ENCODE data around the gene TPSAB1. TPM values are rescaled to one million over a fixed set of nuclear protein-coding genes. Genes with fewer than 3 reads are reported as not detected.

The TPSAB1 gene
- total RNA-seq, 2 donors from 2014 or later: 17.7 to 33.6 TPM

- intact Hi-C loops (cut with DNase I): loop anchor here (10.0 kb wide), 1 partner anchor 550 kb away; no protein-coding TSS in a partner anchor
- no peak for DNase-seq (ENCODE audit: low spot score)
- no peak overlapping the region for H3K4me3 ChIP-seq
- TF ChIP-seq POLR2A (IDR thresholded peaks at IDR 0.05) (no peak), CTCF (IDR thresholded peaks at IDR 0.05) (no peak), POLR2AphosphoS5 (IDR thresholded peaks at IDR 0.05) (no peak)
- H3K27me3 ChIP-seq (replicated peaks; ENCODE audit: insufficient read depth): no peaks in the 10 kb centered on the region
- no peaks in the 10 kb centered on the region for H3K9me3 ChIP-seq
- no peak overlapping the region for H3K27ac ChIP-seq
- H3K36me3 ChIP-seq: no peaks in the 10 kb centered on the region
- H3K4me1 ChIP-seq (replicated peaks): no peaks in the 10 kb centered on the region
- WGBS: 88% methylated on average over 16 of the region's 16 CpGs
These were observed 25.8 kb upstream of the TPSAB1 start for GRCh38 chr16:1214719-1215118.

DNA sequence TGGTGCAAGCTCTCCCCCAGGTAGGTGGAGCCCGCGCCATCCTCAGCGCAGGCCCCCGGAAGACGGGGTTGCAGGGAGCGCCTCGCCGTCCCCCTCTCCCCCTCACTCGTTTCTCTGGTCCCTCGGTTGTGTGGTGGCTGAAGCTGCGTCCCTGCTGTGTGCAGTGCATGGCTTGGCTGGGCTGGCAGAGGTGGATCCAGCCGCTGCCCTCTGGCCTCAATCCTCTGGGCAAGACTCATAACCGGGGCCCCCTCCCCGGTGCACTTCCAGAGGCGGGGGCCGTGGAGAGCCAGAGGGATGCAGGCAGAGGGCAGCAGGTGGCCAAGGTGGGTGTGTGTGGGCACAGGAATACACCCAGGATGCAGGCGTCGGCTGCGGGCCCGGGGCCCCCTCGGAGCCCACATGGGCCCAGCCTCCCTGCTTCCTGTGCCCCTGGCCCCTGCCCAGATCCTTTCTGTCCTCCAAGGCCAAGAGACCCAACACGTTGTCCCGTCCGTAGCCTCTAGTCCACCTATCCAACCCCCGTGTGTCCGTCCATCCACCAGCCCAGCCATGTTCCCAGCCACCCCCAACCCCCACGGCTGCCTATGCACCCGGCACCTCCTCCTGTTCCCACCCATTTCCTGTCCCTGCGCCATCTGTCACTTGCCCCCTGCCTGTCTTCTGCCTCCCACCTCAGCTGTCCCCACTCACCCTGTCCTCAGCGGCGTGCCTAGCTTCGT, 24.8 kb upstream of the TPSAB1 start:
- Histone ChIP-seq H3K4me3 (no peak overlapping the region), H3K27me3 (replicated peaks; ENCODE audit: insufficient read depth) (no peaks in the 10 kb centered on the region), H3K9me3 (no peaks in the 10 kb centered on the region), H3K36me3 (no peaks in the 10 kb centered on the region), H3K27ac (no peak overlapping the region), H3K4me1 (replicated peaks) (no peaks in the 10 kb centered on the region)
- intact Hi-C loops (cut with DNase I): loop anchor here (10.0 kb wide), 1 partner anchor 549 kb away; no protein-coding TSS in a partner anchor
- no peak for DNase-seq (ENCODE audit: low spot score)
- 81% methylated on average over 32 of the region's 32 CpGs for WGBS
- TF ChIP-seq CTCF (IDR thresholded peaks at IDR 0.05): no peak
- no peak for TF ChIP-seq POLR2A (IDR thresholded peaks at IDR 0.05)
- no peak for TF ChIP-seq POLR2AphosphoS5 (IDR thresholded peaks at IDR 0.05)

DNA sequence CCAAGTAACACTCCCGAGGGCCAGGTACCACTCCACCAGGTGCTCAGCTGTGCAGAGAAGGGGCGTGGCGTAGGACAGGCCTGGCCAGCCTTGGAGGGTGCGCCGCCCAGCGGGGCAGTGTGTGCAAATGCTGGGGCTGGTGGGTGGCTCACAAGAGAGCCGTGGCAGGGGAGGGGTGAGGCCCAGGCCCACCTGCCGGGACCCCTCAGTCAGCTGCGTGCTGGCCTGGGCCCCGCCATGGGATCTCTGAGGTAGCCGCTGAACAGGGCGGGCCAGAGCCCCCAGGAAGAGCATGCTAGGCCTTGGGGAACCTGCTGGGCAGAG, 24.2 kb upstream of the TPSAB1 start:
- Histone ChIP-seq H3K36me3 (no peaks in the 10 kb centered on the region), H3K27ac (no peak overlapping the region), H3K27me3 (replicated peaks; ENCODE audit: insufficient read depth) (no peaks in the 10 kb centered on the region), H3K9me3 (no peaks in the 10 kb centered on the region), H3K4me3 (no peak overlapping the region), H3K4me1 (replicated peaks) (no peaks in the 10 kb centered on the region)
- TF ChIP-seq CTCF (IDR thresholded peaks at IDR 0.05) (no peak), POLR2A (IDR thresholded peaks at IDR 0.05) (no peak), POLR2AphosphoS5 (IDR thresholded peaks at IDR 0.05) (no peak)
- 82% methylated on average over 12 of the region's 12 CpGs for WGBS
- DNase-seq (ENCODE audit: low spot score): no peak
- intact Hi-C loops (cut with DNase I): loop anchor here (10.0 kb wide), 1 partner anchor 549 kb away; no protein-coding TSS in a partner anchor

DNA sequence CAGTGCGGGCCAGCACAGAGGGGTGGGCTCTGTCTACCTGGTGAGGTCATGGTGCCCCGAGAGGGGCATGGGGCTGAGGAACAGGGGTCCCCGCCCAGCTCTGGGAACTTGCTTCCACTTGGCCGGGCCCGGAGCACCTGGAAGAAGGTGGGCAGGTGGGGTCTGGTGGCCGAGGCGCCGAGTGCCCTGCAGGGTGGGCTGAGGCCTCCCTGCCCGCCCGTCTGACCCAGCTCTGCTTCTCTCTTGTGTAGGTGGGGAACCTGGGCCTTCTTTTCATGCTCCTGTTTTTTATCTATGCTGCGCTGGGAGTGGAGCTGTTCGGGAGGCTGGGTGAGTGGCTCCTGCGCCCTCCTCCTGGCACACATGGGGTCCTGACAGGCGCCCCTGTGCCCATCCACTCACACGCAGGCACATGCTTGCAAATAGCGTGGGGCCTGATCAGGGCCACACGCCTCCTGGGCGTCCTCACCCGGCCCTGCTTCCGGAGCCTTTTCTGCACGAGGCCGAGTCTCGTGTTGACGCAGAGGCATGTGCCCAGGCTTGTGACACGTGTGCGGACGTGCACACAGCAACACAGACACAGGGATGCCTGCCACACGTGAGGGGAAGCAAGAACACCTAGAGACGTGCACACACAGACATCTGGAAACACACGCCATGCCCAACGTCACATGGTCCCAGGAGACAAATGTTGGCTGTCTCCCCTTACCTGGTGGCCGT, 23.7 kb upstream of the TPSAB1 start:
- intact Hi-C loops (cut with DNase I): loop anchor here (10.0 kb wide), 1 partner anchor 548 kb away; no protein-coding TSS in a partner anchor
- 88% methylated on average over 27 of the region's 32 CpGs for WGBS
- no peaks in the 10 kb centered on the region for H3K36me3 ChIP-seq
- H3K27me3 ChIP-seq (replicated peaks; ENCODE audit: insufficient read depth): no peaks in the 10 kb centered on the region
- no peak for DNase-seq (ENCODE audit: low spot score)
- H3K9me3 ChIP-seq: no peaks in the 10 kb centered on the region
- H3K27ac ChIP-seq: no peak overlapping the region
- no peak overlapping the region for H3K4me3 ChIP-seq
- TF ChIP-seq CTCF (IDR thresholded peaks at IDR 0.05): no peak
- no peak for TF ChIP-seq POLR2A (IDR thresholded peaks at IDR 0.05)
- TF ChIP-seq POLR2AphosphoS5 (IDR thresholded peaks at IDR 0.05): no peak
- no peaks in the 10 kb centered on the region for H3K4me1 ChIP-seq (replicated peaks)

All from prostate gland (tissue), 2 donors.